Thyroid gland (tissue), 4 donors: ENCODE results near the gene ZBTB37.

Source experiments
- POLR2A ChIP-seq, 2 donors: fragments of 450-650 bp; IDR thresholded peaks; one replicate each; pipeline ENCODE4 v1.6.1; 2017; ENCODE audit warnings: antibody characterized with exemption in 2 of 2, mild to moderate bottlenecking in 2 of 2, moderate library complexity in 1 of 2
- TF ChIP-seq, protein P1 (sequence below), 6 experiments: fragments of 200-600 bp in 3 of 6; fragments of 450-650 bp in 3 of 6; sonication (generic) in 3 of 6; IDR thresholded peaks; one replicate each; pipeline ENCODE4 v1.5.1; 2016 to 2019; ENCODE audit warnings: antibody characterized with exemption in 6 of 6, mild to moderate bottlenecking in 2 of 6, inconsistent platforms in 1 of 6, moderate library complexity in 1 of 6

DNA sequence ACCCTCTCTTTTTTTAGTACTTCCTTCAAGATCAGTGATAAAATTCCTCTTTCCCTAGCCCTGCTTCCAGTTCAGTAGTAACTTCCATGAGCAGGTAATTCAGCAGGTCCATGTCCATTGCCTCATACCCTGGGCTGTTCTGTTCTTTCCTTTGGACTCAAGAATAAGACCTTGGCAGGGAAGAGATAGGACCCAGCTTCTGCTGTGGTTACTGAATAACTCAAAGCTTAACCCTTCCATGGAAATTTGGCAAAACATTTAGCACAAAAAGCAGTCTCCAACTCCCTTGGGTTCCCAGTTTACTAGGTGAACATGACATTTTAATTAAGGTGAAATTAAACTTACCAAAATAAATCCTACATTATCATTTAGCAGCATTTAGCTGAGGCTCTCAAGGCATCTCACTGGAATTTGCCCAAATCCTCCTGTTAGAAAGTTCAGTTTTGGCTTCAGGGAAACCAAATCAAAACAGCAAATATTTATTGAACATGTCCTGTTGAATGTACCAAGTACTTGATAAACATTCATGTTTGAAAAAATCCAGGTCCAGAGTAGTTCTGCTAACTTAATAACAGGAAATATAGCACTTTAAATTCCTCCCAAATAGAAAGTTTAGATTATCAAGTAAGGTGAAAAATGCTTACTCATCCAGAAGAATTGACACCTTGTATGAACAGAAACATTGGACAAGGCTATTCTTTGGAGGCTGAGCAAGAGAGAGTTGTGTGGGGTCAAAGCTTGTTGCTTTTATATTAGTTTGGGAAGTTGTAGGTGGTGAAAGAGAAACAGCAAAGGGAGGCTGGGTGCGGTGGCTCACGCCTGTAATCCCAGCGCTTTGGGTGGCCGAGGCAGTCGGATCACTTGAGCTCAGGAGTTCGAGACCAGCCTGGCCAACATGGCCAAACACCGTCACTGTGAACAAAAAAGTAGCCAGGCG, 57.4 kb downstream of the ZBTB37 start:
- TF ChIP-seq, protein P1, sequence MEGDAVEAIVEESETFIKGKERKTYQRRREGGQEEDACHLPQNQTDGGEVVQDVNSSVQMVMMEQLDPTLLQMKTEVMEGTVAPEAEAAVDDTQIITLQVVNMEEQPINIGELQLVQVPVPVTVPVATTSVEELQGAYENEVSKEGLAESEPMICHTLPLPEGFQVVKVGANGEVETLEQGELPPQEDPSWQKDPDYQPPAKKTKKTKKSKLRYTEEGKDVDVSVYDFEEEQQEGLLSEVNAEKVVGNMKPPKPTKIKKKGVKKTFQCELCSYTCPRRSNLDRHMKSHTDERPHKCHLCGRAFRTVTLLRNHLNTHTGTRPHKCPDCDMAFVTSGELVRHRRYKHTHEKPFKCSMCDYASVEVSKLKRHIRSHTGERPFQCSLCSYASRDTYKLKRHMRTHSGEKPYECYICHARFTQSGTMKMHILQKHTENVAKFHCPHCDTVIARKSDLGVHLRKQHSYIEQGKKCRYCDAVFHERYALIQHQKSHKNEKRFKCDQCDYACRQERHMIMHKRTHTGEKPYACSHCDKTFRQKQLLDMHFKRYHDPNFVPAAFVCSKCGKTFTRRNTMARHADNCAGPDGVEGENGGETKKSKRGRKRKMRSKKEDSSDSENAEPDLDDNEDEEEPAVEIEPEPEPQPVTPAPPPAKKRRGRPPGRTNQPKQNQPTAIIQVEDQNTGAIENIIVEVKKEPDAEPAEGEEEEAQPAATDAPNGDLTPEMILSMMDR (IDR thresholded peaks at IDR 0.05): no peak
- TF ChIP-seq POLR2A (IDR thresholded peaks at IDR 0.05): no peak
